ENCODE measurements around the gene TMCC3. TPM values are rescaled to one million over a fixed set of nuclear protein-coding genes. Genes with fewer than 3 reads are reported as not detected.

The TMCC3 gene
- polyA plus RNA-seq, 1 donor (not counting 4 experiments of a cell fraction or from before 2014, with no cell fraction given) = 18.9 TPM

- TF ChIP-seq CTCF (optimal IDR thresholded peaks at IDR 0.05 in 1 of 3, IDR thresholded peaks at IDR 0.05 in 1 of 3, conservative IDR thresholded peaks at IDR 0.05 in 1 of 3; ENCODE audit: extremely low read depth in 1 of 3, insufficient read depth in 2 of 3, low read length in 3 of 3) (no peak), EZH2 (IDR thresholded peaks at IDR 0.05; ENCODE audit: low read length) (no peak)
- no peaks in the 10 kb centered on the region for H4K20me1 ChIP-seq (ENCODE audit: control insufficient read depth, extremely low read depth, insufficient read depth, low read length)
- H3K27ac ChIP-seq (ENCODE audit: control insufficient read depth, insufficient read depth, low read length) = peak overlapping the region; percentile 84
- H3K4me2 ChIP-seq (ENCODE audit: control insufficient read depth, extremely low read depth, insufficient read depth, low read depth, low read length) = peak overlapping the region; percentile 68
- dilution Hi-C loops (cut with MboI; ENCODE audit: extremely low pct_ligation_motif_present, low sequenced_read_pairs) = no loop called here
- peak overlapping the region; percentile 77 for H3K9ac ChIP-seq (ENCODE audit: control insufficient read depth, extremely low read depth, insufficient read depth, low read length)
- H3K4me3 ChIP-seq (ENCODE audit: control insufficient read depth in 2 of 3, extremely low read depth in 1 of 3, insufficient read depth in 2 of 3, low read depth in 1 of 3, low read length in 3 of 3) = peak overlapping the region in 1 of 3 experiments; percentile 2
- H3K27me3 ChIP-seq (ENCODE audit: control insufficient read depth, extremely low read depth, insufficient read depth, low read length) = no peaks in the 10 kb centered on the region
- H3K9me1 ChIP-seq (ENCODE audit: control insufficient read depth, extremely low read depth, insufficient read depth, low read length) = no peaks in the 10 kb centered on the region
- H3K79me2 ChIP-seq (ENCODE audit: control insufficient read depth, insufficient read depth, low read length) = no peaks in the 10 kb centered on the region
- peaks cover 24% of the 10 kb centered on the region for H3K4me1 ChIP-seq (ENCODE audit: control insufficient read depth, extremely low read depth, insufficient read depth, low read length)
- H2AFZ ChIP-seq (ENCODE audit: control insufficient read depth, low read length) = peak overlapping the region; percentile 29
- peak; percentile 32 for DNase-seq (ENCODE audit: low read depth, low spot score)
- H3K36me3 ChIP-seq (ENCODE audit: control insufficient read depth in 2 of 2, extremely low read depth in 1 of 2, insufficient read depth in 2 of 2, low read length in 2 of 2) = no peaks in the 10 kb centered on the region
- FAIRE-seq = peak; percentile 89
- H3K9me3 ChIP-seq (ENCODE audit: control insufficient read depth, low read depth, low read length) = no peaks in the 10 kb centered on the region
Observed at GRCh38 chr12:94561943-94562411, 88.4 kb downstream of the TMCC3 start.

GRCh38 chr12:94560431-94561221 lies 89.7 kb downstream of the TMCC3 start:
- no peak overlapping the region for H2AFZ ChIP-seq (ENCODE audit: control insufficient read depth, low read length)
- no peaks in the 10 kb centered on the region for H3K27me3 ChIP-seq (ENCODE audit: control insufficient read depth, extremely low read depth, insufficient read depth, low read length)
- H3K79me2 ChIP-seq (ENCODE audit: control insufficient read depth, insufficient read depth, low read length) = no peaks in the 10 kb centered on the region
- FAIRE-seq (peak; percentile 92), DNase-seq (ENCODE audit: low read depth, low spot score) (peak; percentile 87)
- peaks cover 24% of the 10 kb centered on the region for H3K4me1 ChIP-seq (ENCODE audit: control insufficient read depth, extremely low read depth, insufficient read depth, low read length)
- H3K4me3 ChIP-seq (ENCODE audit: control insufficient read depth in 2 of 3, extremely low read depth in 1 of 3, insufficient read depth in 2 of 3, low read depth in 1 of 3, low read length in 3 of 3) = peak overlapping the region in 1 of 3 experiments; percentile 8
- H4K20me1 ChIP-seq (ENCODE audit: control insufficient read depth, extremely low read depth, insufficient read depth, low read length) = no peaks in the 10 kb centered on the region
- H3K4me2 ChIP-seq (ENCODE audit: control insufficient read depth, extremely low read depth, insufficient read depth, low read depth, low read length) = peak overlapping the region; percentile 68
- peak overlapping the region; percentile 77 for H3K9ac ChIP-seq (ENCODE audit: control insufficient read depth, extremely low read depth, insufficient read depth, low read length)
- dilution Hi-C loops (cut with MboI; ENCODE audit: extremely low pct_ligation_motif_present, low sequenced_read_pairs) = no loop called here
- H3K27ac ChIP-seq (ENCODE audit: control insufficient read depth, insufficient read depth, low read length) = peak overlapping the region; percentile 84
- H3K9me1 ChIP-seq (ENCODE audit: control insufficient read depth, extremely low read depth, insufficient read depth, low read length) = no peaks in the 10 kb centered on the region
- H3K36me3 ChIP-seq (ENCODE audit: control insufficient read depth in 2 of 2, extremely low read depth in 1 of 2, insufficient read depth in 2 of 2, low read length in 2 of 2) = no peaks in the 10 kb centered on the region
- no peaks in the 10 kb centered on the region for H3K9me3 ChIP-seq (ENCODE audit: control insufficient read depth, low read depth, low read length)
- no peak for TF ChIP-seq EZH2 (IDR thresholded peaks at IDR 0.05; ENCODE audit: low read length)
- TF ChIP-seq CTCF (optimal IDR thresholded peaks at IDR 0.05 in 1 of 3, IDR thresholded peaks at IDR 0.05 in 1 of 3, conservative IDR thresholded peaks at IDR 0.05 in 1 of 3; ENCODE audit: extremely low read depth in 1 of 3, insufficient read depth in 2 of 3, low read length in 3 of 3) = no peak

All from keratinocyte (primary cell).